Measurements from ENCODE around the gene PCSK4. TPM values are rescaled to one million over a fixed set of nuclear protein-coding genes. Genes with fewer than 3 reads are reported as not detected.
"Not testable (repeated sequence)": the region's sequence is repeated elsewhere in the genome, so short reads cannot be mapped to it uniquely, and the experiment has no call there.

The PCSK4 gene
- total RNA-seq, 1 donor from 2014 or later = 3.2 TPM

DNA sequence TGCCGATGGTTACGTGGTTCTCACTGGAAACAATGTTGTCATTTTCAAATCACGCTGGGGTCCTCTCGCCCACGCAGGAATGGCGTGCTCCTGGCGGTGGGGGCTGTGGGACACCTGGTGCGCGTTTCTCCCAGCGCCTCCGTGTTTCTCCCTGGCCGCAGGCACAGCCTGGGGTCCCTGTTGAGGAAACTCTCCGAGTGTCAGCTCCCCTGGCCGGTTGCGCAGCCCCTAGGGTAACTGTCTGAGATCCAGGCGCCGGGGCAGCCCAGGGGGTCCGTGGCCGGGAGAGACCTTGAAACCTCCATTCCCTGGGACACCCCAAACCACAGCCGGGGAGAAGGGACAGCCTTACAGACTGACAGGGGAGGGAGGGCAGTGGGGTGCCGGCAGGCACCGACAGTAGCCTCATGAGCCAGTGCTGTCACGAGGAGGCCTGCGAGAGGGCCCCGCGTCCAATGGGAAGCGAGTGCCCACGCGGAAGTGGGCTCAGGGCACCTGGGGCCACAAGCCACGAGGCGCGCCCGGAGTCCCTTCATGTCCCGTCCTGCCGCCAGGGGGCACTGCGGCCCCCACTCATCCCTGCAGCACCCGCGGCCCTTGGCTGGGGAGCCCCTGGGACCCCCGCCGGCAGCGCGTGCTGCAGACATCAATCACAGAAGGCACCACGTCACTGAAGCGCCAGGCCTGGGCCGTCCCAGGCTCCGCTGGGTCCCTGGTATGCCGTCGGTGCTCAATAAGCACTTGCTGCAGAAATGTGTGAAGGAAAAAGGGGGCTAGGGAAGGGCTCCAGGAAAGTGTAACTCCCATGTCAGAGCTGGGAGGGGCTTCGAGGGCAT is 13.2 kb upstream of the PCSK4 start:
- no peak overlapping the region for H3K4me3 Mint-ChIP-seq (ENCODE audit: unreplicated experiment)

DNA sequence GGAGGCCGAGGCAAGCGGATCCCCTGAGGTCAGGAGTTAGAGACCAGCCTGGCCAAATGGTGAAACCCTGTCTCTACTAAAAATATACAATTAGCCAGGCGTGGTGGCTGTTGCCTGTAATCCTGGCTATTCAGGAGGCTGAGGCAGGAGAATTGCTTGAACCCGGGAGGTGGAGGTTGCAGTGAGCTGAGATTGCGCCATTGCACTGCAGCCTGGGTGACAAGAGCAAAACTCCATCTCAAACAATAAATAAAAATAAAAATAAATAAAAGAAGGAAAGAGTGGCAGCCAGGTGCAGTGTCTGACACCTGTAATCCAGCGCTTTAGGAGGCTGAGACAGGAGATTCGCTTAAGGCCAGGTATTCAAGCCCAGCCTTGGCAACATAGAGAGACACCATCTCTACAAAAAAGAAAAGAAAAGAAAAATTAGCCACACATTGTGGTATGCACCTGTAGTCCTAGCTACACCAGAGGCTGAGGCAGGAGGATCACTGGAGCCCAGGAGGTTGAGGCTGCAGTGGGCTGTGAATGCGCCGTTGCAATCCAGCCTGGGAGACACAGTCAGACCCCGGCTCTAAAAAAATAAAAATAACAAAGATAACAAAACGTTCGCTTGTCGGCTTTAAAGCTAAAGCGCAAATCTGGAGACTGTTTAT is 12.4 kb upstream of the PCSK4 start:
- Mint-ChIP-seq H3K4me1 (ENCODE audit: unreplicated experiment) (peaks cover 3% of the 10 kb centered on the region), H3K27ac (ENCODE audit: unreplicated experiment) (no peak overlapping the region), H3K9me3 (ENCODE audit: unreplicated experiment) (no peaks in the 10 kb centered on the region), H3K27me3 (ENCODE audit: unreplicated experiment) (peaks cover 3% of the 10 kb centered on the region), H3K36me3 (ENCODE audit: unreplicated experiment) (no peaks in the 10 kb centered on the region), H3K4me3 (ENCODE audit: unreplicated experiment) (no peak overlapping the region)
- DNase-seq (ENCODE audit: extremely low spot score, unreplicated experiment) = no peak
- TF ChIP-seq, protein P1, sequence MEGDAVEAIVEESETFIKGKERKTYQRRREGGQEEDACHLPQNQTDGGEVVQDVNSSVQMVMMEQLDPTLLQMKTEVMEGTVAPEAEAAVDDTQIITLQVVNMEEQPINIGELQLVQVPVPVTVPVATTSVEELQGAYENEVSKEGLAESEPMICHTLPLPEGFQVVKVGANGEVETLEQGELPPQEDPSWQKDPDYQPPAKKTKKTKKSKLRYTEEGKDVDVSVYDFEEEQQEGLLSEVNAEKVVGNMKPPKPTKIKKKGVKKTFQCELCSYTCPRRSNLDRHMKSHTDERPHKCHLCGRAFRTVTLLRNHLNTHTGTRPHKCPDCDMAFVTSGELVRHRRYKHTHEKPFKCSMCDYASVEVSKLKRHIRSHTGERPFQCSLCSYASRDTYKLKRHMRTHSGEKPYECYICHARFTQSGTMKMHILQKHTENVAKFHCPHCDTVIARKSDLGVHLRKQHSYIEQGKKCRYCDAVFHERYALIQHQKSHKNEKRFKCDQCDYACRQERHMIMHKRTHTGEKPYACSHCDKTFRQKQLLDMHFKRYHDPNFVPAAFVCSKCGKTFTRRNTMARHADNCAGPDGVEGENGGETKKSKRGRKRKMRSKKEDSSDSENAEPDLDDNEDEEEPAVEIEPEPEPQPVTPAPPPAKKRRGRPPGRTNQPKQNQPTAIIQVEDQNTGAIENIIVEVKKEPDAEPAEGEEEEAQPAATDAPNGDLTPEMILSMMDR (IDR thresholded peaks at IDR 0.05) = no peak

More for the DNA sequence above, 13.2 kb upstream of the PCSK4 start:
- no peaks in the 10 kb centered on the region for H3K36me3 Mint-ChIP-seq (ENCODE audit: unreplicated experiment)
- H3K27me3 Mint-ChIP-seq (ENCODE audit: unreplicated experiment) = peaks cover 3% of the 10 kb centered on the region
- no peak overlapping the region for H3K27ac Mint-ChIP-seq (ENCODE audit: unreplicated experiment)
- H3K9me3 Mint-ChIP-seq (ENCODE audit: unreplicated experiment) = no peaks in the 10 kb centered on the region
- H3K4me1 Mint-ChIP-seq (ENCODE audit: unreplicated experiment) = peaks cover 6% of the 10 kb centered on the region
- TF ChIP-seq, protein P1 (IDR thresholded peaks at IDR 0.05) = peak; percentile 81
- peak; percentile 88 for DNase-seq (ENCODE audit: extremely low spot score, unreplicated experiment)

DNA sequence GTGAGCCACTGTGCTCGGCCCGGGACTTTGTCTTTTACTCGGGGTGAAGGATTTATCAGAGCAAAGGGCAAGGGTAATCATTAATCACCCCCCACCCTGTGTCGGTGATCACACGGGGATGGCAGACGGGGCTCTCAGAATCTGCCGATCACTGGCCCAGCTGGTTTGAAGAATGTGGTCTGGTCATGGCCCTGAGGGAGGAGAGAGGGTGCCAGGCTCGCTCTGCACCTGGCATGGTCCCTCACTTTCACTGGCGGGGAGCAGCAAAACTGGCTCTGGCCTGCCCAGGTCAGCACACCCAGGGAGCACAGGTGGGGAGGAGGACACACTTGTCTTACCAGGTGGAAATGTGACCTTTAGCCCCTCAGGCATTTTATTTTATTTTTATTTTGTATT is 11.0 kb upstream of the PCSK4 start:
- H3K27me3 Mint-ChIP-seq (ENCODE audit: unreplicated experiment) = peaks cover 3% of the 10 kb centered on the region
- H3K9me3 Mint-ChIP-seq (ENCODE audit: unreplicated experiment) = no peaks in the 10 kb centered on the region
- no peaks in the 10 kb centered on the region for H3K36me3 Mint-ChIP-seq (ENCODE audit: unreplicated experiment)
- H3K4me3 Mint-ChIP-seq (ENCODE audit: unreplicated experiment) = no peak overlapping the region
- no peak for DNase-seq (ENCODE audit: extremely low spot score, unreplicated experiment)
- TF ChIP-seq, protein P1 (IDR thresholded peaks at IDR 0.05) = no peak
- H3K4me1 Mint-ChIP-seq (ENCODE audit: unreplicated experiment) = peaks cover 2% of the 10 kb centered on the region
- H3K27ac Mint-ChIP-seq (ENCODE audit: unreplicated experiment) = no peak overlapping the region

DNA sequence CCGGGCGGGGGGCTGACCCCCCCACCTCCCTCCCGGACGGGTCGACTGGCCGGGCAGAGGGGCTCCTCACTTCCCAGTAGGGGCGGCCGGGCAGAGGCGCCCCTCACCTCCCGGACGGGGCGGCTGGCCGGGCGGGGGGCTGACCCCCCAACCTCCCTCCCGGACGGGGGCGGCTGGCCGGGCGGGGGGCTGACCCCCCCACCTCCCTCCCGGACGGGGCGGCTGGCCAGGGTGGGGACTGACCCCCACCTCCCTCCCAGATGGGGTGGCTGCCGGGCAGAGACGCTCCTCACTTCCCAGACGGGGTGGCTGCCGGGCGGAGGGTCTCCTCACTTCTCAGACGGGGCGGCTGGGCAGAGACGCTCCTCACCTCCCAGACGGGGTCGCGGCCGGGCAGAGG is 9.1 kb upstream of the PCSK4 start:
- H3K27me3 Mint-ChIP-seq (ENCODE audit: unreplicated experiment); H3K4me3 Mint-ChIP-seq (ENCODE audit: unreplicated experiment); H3K9me3 Mint-ChIP-seq (ENCODE audit: unreplicated experiment); H3K4me1 Mint-ChIP-seq (ENCODE audit: unreplicated experiment); H3K36me3 Mint-ChIP-seq (ENCODE audit: unreplicated experiment); H3K27ac Mint-ChIP-seq (ENCODE audit: unreplicated experiment): not testable (repeated sequence)
- peak; percentile 81 for DNase-seq (ENCODE audit: extremely low spot score, unreplicated experiment)

DNA sequence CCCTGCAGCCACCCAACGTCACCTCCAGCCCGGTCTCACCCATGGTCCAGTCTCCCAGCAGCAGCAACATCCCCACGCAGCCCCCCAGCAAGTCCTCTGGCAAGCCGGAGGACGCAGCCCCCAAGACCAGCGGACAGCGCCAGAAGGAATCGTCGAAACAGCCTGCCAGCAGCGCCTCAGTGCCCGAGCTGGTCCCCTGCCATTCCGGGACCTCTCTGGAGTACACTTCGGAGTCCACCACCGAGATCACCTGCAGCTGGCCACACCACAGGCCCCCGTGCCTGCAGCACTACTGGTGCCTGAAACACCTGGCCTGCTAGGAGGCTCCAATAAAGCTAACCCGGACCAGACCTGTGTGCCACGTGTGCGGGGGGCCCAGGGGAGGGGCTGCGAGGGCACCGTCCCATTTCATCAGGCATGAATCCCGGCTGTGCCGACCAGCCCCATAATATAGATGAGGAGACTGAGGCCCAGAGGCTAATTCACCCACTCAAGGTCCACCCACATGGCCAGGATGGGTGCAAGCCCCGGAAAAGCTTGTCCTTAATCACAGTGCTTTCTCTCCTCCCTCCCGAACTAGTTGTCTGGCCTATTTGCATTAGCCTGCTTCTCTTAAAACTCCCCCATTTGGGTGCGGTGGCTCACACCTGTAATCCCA is 7.6 kb upstream of the PCSK4 start:
- H3K4me1 Mint-ChIP-seq (ENCODE audit: unreplicated experiment) = no peaks in the 10 kb centered on the region
- TF ChIP-seq, protein P1 (IDR thresholded peaks at IDR 0.05) = no peak
- H3K27me3 Mint-ChIP-seq (ENCODE audit: unreplicated experiment) = peaks cover 5% of the 10 kb centered on the region
- H3K9me3 Mint-ChIP-seq (ENCODE audit: unreplicated experiment) = no peaks in the 10 kb centered on the region
- H3K27ac Mint-ChIP-seq (ENCODE audit: unreplicated experiment) = no peak overlapping the region
- H3K36me3 Mint-ChIP-seq (ENCODE audit: unreplicated experiment) = no peaks in the 10 kb centered on the region
- no peak overlapping the region for H3K4me3 Mint-ChIP-seq (ENCODE audit: unreplicated experiment)
- no peak for DNase-seq (ENCODE audit: extremely low spot score, unreplicated experiment)
